GM10847 (cell line): ENCODE data around the gene CBFA2T3.

Experiments used
- POLR2A ChIP-seq: IDR thresholded peaks from 2 replicates; pipeline ENCODE4 v1.6.1; 2011; ENCODE audit not compliant: insufficient read length; ENCODE audit errors: extremely low read depth

CBFA2T3 gene

DNA sequence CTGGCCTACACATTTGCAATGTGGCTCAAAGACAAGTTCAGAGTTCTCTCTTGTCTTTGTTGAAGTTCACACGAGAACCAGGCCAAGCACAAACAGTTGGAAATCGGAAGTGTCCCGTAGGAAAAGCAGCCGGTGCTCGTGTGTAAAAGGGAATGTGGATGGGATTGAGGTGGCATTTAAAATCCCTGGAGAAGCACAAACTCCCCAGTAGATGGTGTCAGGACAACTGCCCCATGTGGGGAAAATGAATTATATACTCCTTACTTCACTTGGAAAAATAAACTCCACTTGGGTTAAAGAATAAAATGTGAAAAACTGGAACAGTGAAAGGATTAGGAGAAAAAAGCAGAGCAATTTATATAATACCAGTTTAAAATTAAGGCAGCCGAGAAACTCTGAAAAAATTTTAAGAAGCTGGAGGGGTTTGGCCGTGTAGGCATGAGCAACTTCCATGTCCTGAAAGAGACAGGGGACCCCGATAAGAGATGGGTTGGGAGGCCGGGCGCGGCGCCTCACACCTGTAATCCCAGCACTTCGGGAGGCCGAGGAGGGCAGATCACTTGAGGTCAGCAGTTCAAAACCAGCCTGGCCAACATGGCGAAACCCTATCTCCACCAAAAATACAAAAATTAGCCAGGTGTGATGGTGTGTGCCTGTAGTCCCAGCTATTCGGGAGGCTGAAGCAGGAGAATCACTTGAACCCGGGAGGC is 28.1 kb downstream of the CBFA2T3 start:
- no peak for TF ChIP-seq POLR2A

DNA sequence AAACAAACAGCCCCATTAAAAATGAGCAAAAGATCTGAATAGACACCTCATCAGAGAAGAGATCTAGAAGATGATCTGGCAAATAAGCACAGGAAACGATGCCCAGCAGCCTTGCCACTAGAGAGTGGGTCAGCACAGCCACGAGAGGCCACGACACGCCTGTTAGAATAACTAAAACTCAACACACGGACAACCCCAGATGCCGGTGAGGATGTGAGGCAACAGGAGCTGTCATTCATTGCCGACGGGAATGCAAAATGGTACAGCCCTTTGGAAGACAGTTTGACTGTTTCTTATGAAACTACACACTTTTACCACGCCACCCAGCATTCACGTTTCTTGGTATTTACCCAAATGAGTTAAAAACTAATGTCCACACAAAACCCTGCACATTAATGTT is 31.5 kb downstream of the CBFA2T3 start:
- no peak for TF ChIP-seq POLR2A

DNA sequence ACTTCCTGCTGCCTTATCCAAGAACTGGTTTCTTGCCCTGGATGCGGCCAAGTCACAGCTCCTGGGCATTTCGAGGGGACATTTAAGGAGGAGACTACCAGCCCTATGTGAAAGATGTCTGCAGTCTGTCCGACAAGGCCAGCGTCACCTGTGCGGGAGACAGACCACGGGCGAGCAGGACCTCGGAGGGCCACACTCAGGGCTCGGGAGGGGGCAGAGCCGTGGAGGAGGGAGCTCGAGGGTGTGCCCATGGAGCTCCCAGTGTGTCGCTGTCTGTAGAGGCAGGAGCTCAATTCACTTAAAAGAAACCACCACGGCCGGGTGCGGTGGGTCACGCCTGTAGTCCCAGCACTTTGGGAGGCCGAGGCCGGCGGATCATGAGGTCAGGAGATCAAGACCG is 33.3 kb downstream of the CBFA2T3 start:
- TF ChIP-seq POLR2A = no peak

DNA sequence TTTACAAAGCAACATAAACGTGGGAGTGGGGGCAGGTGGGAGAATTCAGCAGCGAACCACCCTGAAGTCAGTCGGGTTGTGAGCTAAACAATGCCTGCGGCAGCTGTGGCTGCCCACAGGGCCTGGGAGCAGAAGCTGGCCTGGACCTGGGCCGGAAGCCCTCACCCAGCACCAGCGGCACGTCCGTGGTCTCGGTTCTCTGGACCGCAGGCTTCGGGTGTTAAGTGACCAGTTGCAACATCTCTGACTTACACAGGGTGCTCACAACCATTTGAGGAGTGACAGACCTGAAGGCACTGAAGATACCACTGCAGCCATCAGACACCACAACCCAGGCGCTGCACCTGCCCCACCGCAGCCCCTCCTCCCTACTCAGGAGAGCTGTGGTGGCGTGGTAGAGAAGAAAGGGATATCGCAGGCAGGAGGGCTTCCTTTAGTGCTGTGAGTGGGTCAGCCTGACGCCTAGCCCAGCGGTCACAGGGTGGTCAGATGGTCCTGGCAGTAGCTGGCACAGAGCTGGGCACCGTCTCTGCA is 33.8 kb downstream of the CBFA2T3 start:
- TF ChIP-seq POLR2A = no peak

DNA sequence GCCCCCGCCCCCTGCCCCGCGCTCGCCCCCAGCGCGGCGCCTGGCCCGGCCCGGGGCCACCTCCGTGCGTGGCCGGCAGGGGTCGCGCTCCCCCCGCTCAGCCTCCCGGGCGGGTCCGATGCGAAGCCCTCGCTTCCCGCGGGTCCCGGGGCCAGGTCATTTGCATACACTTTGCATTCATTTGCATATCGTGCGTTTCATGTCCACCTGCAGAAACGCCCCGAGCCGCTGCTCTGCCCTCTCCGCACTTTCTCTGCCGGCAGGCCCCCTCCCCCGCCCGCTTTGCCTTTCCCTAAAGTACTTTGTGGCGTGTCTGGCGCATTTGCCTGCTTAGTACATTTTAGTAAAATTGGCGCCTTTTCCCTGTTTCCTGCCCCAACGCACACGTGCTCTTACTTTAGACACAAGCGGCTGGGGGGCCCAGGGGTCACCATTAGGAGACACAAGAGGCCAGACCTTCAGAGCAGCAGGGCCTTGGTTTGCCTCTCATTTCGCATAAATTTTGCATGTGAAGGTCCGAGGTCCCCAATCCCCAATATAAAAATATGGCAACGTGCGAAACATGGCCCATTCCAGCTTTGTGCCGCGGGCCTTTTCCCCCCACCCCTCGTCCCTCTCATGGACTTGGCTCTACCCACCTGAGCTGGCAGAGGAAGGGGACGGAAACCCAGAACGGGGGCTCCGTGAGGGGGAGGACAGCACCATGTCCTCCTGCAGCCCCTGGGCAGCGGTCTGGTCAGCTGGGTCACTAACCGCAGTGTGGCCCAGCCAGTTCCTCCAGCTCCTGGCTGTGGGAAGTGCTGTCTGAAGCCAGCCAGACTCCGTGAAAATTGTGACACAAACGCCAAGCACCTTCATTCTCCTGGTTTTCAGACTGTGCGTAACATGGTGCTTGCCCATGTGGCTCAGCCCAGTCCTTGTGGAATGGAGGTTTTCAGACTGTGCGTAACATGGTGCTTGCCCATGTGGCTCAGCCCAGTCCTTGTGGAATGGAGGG is 34.8 kb downstream of the CBFA2T3 start:
- no peak for TF ChIP-seq POLR2A

DNA sequence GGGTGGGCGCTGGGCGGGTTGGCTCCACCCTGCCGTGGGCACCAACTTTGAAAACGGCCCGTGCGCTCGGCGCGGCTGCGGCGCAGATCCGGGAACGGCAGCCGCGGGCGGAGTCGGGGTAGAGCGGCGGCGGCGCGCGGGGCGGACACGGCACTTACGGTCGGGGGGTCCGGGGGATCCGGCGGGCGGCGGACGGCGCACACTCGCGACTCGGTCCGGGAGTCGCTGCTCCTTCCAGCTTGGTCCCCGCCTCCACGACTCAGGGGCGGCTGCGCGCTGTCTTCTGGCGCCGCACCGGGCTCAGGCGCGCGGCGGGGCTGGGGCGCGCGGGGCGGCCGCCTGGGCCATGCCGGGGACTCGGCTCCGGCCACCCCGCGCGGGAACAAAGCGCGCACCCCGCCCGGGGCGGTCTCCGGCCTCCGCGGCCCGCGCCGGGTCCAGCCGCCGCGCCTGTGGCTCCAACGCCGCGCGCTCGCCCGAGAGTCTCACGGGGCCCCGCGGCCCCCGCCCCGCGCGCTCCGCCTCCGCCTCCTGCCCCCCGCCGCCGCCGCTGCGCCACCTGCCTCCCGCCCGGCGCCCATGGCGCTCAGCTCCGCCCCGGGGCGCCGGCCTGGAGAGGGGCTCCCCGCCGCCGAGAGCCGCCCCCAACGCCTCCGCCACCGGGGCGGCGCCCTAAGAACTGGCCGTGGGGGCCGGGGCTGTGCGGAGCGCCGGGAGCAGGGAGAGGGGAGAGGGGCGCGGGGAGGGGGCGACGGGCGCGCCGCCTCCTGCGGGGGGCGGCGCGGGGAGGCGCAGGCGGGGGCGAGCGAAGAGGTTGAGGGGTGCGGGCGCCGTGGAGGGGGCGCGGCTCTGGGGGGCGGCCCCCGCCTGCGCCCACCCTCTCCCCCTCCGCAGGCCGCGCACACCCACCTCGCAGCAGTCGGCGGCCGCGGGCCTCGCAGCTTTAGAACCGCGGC is 35.9 kb downstream of the CBFA2T3 start:
- TF ChIP-seq POLR2A = no peak

GRCh38 chr16:88939972-88940861 is 36.8 kb downstream of the CBFA2T3 start:
- no peak for TF ChIP-seq POLR2A

DNA sequence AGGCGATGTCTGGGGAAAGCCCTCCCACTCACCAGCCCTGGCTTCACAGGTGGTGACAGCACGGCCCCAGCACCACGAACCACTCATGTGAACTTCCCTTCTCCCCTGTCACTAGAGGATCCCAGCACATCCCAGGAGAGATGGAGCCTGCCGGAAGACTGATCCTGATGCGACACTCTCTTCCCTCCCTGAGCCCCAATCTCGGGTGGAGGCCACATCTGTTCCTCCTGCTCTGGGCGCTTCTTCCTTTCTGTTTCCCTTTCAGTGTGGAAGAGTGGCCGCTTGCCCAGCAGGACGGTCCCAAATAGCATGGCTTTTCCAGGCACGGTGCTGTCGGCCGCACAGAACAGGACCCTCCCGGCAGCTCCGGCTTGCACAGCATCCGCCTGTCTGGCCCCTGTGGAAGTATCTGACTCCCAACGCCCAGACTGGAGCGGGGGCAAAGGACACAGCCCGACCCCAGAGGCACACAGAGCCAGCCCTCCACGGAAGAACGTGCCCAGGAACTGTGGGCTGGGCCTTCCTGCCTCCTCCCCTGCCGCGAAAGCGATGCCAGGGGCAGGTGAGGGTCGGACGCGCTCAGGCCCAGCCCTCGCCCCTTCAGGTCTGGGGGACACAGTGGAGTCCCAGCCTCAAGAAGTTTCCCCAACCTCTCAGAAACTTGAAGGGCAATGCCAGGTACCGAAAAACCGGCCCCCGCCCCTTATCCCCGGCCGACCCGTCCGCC is 37.6 kb downstream of the CBFA2T3 start:
- TF ChIP-seq POLR2A = no peak

- no peak for TF ChIP-seq POLR2A
Observed at GRCh38 chr16:88938777-88939244, 38.2 kb downstream of the CBFA2T3 start.

DNA sequence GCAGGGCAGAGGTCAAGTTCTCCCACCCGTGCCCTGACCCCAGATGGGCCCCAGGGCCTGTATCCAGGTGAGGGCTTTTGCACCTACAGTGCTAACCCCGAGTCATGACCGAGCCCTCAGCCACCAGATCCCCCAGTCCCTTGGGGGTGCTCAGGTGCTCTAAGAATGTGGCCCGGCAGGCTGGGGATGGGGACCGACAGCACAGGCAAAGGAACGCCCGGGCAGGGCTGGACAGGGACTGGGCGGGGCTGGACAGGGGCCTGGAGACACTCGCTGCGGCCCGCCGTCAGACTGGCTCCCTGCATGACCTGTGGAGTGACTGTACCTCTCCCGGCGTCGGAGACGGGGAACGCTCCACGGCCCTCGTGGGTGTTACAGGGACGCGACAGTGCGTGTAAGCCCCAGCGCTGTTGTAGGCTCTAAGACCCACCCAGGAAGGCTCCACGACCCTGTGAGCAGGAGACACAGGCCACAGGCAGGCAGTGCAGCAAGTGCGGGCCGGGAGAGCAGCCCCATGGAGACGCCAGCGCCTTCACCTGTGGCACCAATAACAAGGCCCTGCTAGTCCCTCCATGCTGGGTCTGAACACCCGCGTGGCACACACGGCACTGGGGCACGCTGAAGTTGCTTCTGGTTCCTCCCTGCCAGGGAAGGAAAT is 38.8 kb downstream of the CBFA2T3 start:
- no peak for TF ChIP-seq POLR2A

GRCh38 chr16:88937206-88937621 is 39.8 kb downstream of the CBFA2T3 start:
- no peak for TF ChIP-seq POLR2A

DNA sequence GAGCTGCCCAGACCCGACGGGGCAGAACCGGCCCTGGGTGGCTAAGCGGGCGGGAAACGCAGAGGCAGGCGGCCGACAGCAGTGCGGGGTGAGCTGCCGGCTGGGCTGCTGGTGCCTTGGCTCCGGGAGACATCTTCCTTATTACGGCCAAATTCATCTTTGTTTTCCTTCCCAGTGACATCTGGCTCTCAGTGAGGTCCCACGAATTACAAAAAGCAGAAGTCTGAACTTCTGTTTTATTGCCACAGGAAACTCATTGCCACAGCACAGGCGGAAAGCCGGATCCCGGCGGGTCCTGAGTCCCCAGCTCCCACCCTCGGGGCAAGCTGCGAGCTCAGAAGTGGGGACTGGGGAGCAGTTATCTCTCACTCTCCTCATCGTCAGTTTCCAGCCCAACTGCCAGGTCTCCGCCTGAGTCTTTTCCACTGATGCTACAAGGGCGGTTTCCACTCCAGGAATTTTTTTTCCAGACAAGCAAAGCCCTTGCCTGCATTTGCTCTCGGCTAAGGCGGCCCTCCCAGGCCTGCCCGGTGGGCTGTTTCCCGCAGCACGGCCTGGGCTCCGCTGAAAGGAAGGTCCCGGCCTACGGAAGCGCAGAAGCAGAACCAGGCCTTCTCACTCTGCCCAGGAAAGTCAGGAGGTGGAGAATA is 40.3 kb downstream of the CBFA2T3 start:
- TF ChIP-seq POLR2A = no peak
